Stomach (tissue), 9 donors: ENCODE measurements around the gene FRMD5. TPM values are rescaled to one million over a fixed set of nuclear protein-coding genes. Genes with fewer than 3 reads are reported as not detected.

Source experiments
- DNase-seq, 2 donors: peaks; one replicate each; pipeline versions ENCODE4 v3.0.0 to v3.0.0-alpha.2; 2013 to 2019
- H3K27ac ChIP-seq, 5 donors: fragments of 200-600 bp in 4 of 5; sonication (generic) in 4 of 5; one replicate each; pipeline ENCODE4 v1.5.1; 2013 to 2019; ENCODE audit warnings: mild to moderate bottlenecking in 1 of 5, moderate library complexity in 1 of 5
- H3K27me3 ChIP-seq, 3 donors: fragments of 200-600 bp; sonication (generic); one replicate each; pipeline ENCODE4 v1.5.1; 2017 to 2019; ENCODE audit warnings: mixed run types in 1 of 3
- H3K36me3 ChIP-seq, 4 donors: fragments of 200-600 bp; sonication (generic); 1 replicate in 3 of 4; 2 replicates in 1 of 4; pipeline ENCODE4 v1.5.1; 2016 to 2019
- H3K4me1 ChIP-seq, 4 donors: fragments of 200-600 bp; sonication (generic); one replicate each; pipeline ENCODE4 v1.5.1; 2016 to 2019
- H3K4me3 ChIP-seq, 4 donors: fragments of 200-600 bp; sonication (generic) in 3 of 4; one replicate each; pipeline ENCODE4 v1.5.1; 2016 to 2019; ENCODE audit warnings: mild to moderate bottlenecking in 1 of 4
- H3K9me3 ChIP-seq, 4 donors: fragments of 200-600 bp; sonication (generic); one replicate each; pipeline ENCODE4 v1.5.1; 2016 to 2019
- EP300 ChIP-seq: sonication (generic); formaldehyde crosslinking; IDR thresholded peaks from one replicate; pipeline ENCODE4 v1.6.1; 2017; ENCODE audit warnings: antibody characterized with exemption
- POLR2A ChIP-seq, 4 donors: fragments of 450-650 bp; IDR thresholded peaks; one replicate each; pipeline ENCODE4 v1.6.1; 2016; ENCODE audit warnings: antibody characterized with exemption in 4 of 4, control low read depth in 2 of 4, mild to moderate bottlenecking in 1 of 4, moderate library complexity in 1 of 4
- POLR2AphosphoS5 ChIP-seq, 3 donors: sonication (generic); formaldehyde crosslinking; IDR thresholded peaks; one replicate each; pipeline ENCODE4 v1.6.1; 2016; ENCODE audit warnings: antibody characterized with exemption in 3 of 3
- WGBS, 5 donors: extraction: QIAGEN DNeasy Blood & Tissue Kit in 3 of 5; methylation state at CpG; one replicate each; pipeline versions ENCODE4 v1.1.5 to v1.1.7; 2013 to 2018; 5-methylcytosine and 5-hydroxymethylcytosine counted together
- intact Hi-C: fragments of 100-400 bp; cut with DNase I; formaldehyde crosslinking; loops from one replicate; pipeline ENCODE4 v1.15.1; 2023; ENCODE audit warnings: low total_unique reads
- polyA plus RNA-seq, 3 donors: library from polyadenylated mRNA; stranded (reverse); fragments of 200-250 nt; gene quantifications; one replicate each; pipeline ENCODE4 v1.2.3, GENCODE V29; 2013
- total RNA-seq, 5 donors: library from RNA; depleted of rRNA; stranded (reverse); fragments of >200 nt; gene quantifications; one replicate each; pipeline versions ENCODE4 v1.1.0 to v1.2.3, GENCODE V29; 2014 to 2016
- TF ChIP-seq, protein P1 (sequence below), 7 experiments: fragments of 450-650 bp in 4 of 7; fragments of 200-600 bp in 3 of 7; sonication (generic) in 3 of 7; IDR thresholded peaks; one replicate each; pipeline ENCODE4 v1.5.1; 2016 to 2019; ENCODE audit warnings: antibody characterized with exemption in 7 of 7, control low read depth in 2 of 7, mild to moderate bottlenecking in 1 of 7
- donor health status: healthy with polysubstance abuse.
- donor health status: Bipolar disorder and iron deficiency.
- donor health status: healthy.

The FRMD5 gene
- total and polyA plus RNA-seq, 8 donors = 0.40 to 13.0 (median 2.5) TPM

DNA sequence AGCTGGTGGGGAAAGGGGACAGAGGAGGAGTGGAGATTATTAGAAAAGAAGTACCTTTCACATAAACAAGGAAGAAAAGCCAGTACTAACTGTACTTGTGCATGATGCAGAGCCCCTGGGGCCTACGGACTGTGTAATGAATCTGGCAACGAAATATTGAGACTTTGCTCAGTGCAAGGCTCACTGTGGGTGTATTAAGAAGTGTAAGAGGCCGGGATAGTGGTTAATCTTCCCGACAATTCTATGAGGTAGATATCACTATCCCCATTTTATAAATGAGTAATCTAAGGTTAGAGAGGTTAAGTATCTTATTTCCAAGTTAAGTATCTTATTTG is 278.8 kb downstream of the FRMD5 start:
- WGBS, 5 donors = 88 to 95% (median 91%) methylated on average over 4 of the region's 4 CpGs

DNA sequence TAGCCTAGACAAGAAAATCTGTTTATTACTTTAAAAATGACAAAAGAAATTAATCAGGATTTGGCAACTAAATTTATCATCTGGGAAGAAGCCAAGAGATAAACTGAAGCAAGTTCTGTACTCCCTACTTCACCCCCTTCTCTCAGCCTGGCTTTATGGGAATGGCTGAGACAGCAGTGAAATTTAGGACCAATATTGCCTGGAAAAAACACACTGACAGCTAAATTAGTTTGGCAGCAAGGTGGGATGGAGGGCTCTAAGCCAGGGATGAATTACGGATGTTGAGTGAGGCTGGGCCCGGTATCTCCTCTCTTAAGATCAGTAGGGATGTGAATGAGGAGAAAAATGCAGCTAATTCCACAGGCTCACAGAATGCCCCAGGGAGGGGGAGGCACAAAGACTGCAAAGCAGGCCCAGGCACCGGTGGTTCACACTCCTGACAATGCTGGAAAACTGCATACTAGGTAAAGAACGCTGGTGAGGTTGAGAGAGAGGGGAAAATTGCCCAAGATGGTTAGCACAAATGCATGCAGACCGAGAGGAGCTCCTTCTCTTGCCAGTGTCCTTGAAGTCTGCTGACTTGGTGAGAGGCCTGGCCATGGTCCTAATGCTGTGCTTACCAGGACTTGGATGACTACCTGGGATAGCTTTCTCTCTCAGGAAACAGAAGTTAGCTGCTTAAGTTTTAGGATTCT is 279.3 kb downstream of the FRMD5 start:
- Histone ChIP-seq H3K27ac (no peak overlapping the region), H3K36me3 (no peaks in the 10 kb centered on the region), H3K27me3 (no peaks in the 10 kb centered on the region), H3K4me1 (peaks cover 0 to 10% (median 2%) of the 10 kb centered on the region in 4 donors), H3K4me3 (no peak overlapping the region), H3K9me3 (no peaks in the 10 kb centered on the region)
- DNase-seq = no peak
- intact Hi-C loops = no loop called here
- 65 to 78% (median 75%) methylated on average over 5 of the region's 5 CpGs for WGBS, 5 donors
- TF ChIP-seq EP300 (no peak), POLR2A (IDR thresholded peaks at IDR 0.05) (no peak), POLR2AphosphoS5 (IDR thresholded peaks at IDR 0.05) (no peak)
- TF ChIP-seq, protein P1, sequence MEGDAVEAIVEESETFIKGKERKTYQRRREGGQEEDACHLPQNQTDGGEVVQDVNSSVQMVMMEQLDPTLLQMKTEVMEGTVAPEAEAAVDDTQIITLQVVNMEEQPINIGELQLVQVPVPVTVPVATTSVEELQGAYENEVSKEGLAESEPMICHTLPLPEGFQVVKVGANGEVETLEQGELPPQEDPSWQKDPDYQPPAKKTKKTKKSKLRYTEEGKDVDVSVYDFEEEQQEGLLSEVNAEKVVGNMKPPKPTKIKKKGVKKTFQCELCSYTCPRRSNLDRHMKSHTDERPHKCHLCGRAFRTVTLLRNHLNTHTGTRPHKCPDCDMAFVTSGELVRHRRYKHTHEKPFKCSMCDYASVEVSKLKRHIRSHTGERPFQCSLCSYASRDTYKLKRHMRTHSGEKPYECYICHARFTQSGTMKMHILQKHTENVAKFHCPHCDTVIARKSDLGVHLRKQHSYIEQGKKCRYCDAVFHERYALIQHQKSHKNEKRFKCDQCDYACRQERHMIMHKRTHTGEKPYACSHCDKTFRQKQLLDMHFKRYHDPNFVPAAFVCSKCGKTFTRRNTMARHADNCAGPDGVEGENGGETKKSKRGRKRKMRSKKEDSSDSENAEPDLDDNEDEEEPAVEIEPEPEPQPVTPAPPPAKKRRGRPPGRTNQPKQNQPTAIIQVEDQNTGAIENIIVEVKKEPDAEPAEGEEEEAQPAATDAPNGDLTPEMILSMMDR (IDR thresholded peaks at IDR 0.05) = no peak

More for the DNA sequence above, 278.8 kb downstream of the FRMD5 start:
- no peak for DNase-seq
- Histone ChIP-seq H3K4me3 (no peak overlapping the region), H3K27me3 (no peaks in the 10 kb centered on the region), H3K9me3 (no peaks in the 10 kb centered on the region), H3K27ac (no peak overlapping the region), H3K36me3 (no peaks in the 10 kb centered on the region), H3K4me1 (peaks cover 0 to 10% (median 2%) of the 10 kb centered on the region in 4 donors)
- intact Hi-C loops = no loop called here
- TF ChIP-seq, protein P1 (IDR thresholded peaks at IDR 0.05) = no peak
- TF ChIP-seq POLR2A (IDR thresholded peaks at IDR 0.05) = no peak
- TF ChIP-seq EP300 = no peak
- no peak for TF ChIP-seq POLR2AphosphoS5 (IDR thresholded peaks at IDR 0.05)

DNA sequence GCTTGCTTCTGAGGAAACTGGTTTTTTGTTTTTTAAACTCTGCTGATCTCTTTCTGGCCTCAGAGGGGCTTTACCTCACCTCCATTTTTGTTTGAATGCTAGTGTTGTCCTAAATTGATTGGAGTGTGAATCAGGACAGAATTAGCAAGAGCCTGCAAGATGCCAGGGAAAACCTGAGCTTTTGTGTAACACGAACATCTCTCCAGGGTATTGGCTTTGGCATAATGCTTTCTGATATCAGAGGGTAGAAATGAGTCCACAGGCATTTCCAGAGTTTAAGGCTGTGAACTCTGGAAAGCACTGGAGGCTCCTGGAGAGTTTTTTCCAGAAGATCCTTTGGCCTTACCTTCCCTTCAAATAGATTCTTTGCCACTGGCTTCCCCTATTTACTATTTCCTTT is 281.1 kb downstream of the FRMD5 start:
- no peak for DNase-seq
- 63 to 75% (median 68%) methylated on average over 1 of the region's 1 CpG for WGBS, 5 donors
- no peaks in the 10 kb centered on the region for H3K9me3 ChIP-seq
- H3K4me3 ChIP-seq = no peak overlapping the region
- TF ChIP-seq POLR2A (IDR thresholded peaks at IDR 0.05) (no peak), POLR2AphosphoS5 (IDR thresholded peaks at IDR 0.05) (no peak), EP300 (no peak)
- TF ChIP-seq, protein P1 (IDR thresholded peaks at IDR 0.05) = no peak
- no peak overlapping the region for H3K27ac ChIP-seq
- H3K4me1 ChIP-seq = peaks cover 0 to 4% (median 0%) of the 10 kb centered on the region in 4 donors
- intact Hi-C loops = no loop called here
- H3K27me3 ChIP-seq = no peaks in the 10 kb centered on the region
- no peaks in the 10 kb centered on the region for H3K36me3 ChIP-seq

DNA sequence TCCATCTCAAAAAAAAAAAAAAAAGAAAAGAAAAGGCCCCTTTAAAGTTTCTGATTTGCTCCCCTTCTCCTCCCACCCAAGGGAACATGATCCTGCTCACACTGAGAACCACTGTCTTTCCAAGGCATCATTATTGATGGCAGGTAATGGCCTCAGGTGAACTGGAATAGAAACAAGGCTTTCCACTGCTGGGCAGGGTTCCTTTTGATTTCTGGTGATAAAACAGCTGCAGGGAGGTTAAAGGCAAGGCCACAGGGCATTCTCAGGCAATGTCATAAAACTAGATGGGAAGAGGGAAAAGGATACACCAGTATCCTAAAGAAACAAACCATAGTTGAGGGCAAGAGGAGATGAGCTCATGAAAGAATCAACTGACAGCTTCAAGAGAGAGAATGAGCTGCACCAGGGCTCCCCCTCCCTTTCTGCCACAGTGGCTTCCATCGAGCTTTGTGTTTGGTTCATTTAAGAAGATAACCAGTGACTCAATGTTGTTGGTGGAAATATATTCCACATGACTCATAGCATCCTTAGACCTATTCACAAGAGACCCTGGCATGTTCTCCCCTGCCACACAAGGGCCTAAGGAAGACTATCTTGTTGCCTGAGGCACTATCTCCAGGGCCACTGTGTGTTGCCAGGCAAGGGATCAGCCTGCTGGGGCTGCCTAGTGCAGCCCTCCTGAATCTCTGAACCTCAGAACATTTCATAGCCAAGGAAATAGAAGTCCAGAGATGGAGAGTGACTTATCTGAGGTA is 281.9 kb downstream of the FRMD5 start:
- intact Hi-C loops = no loop called here
- no peak overlapping the region for H3K27ac ChIP-seq
- no peaks in the 10 kb centered on the region for H3K36me3 ChIP-seq
- no peaks in the 10 kb centered on the region for H3K9me3 ChIP-seq
- TF ChIP-seq EP300 (no peak), POLR2A (IDR thresholded peaks at IDR 0.05) (no peak), POLR2AphosphoS5 (IDR thresholded peaks at IDR 0.05) (no peak)
- TF ChIP-seq, protein P1 (IDR thresholded peaks at IDR 0.05) = no peak
- DNase-seq = no peak
- no peaks in the 10 kb centered on the region for H3K27me3 ChIP-seq
- peaks cover 0 to 4% (median 0%) of the 10 kb centered on the region in 4 donors for H3K4me1 ChIP-seq
- no peak overlapping the region for H3K4me3 ChIP-seq
- 9 to 14% (median 12%) methylated on average over 1 of the region's 1 CpG for WGBS, 5 donors
